ENCODE measurements around the gene IFNGR2. TPM values are rescaled to one million over a fixed set of nuclear protein-coding genes. Genes with fewer than 3 reads are reported as not detected.

Gene IFNGR2
- total and polyA plus RNA-seq, 2 of the 13 experiments (the other 11 are each of a cell fraction or from before 2014, with no cell fraction given) = 61.3 to 117 TPM

- TF ChIP-seq ATM (IDR thresholded peaks at IDR 0.05; ENCODE audit: borderline replicate concordance) = no peak
- TF ChIP-seq SP5 (CRISPR knock-in tag; IDR thresholded peaks at IDR 0.05; ENCODE audit: borderline replicate concordance, low read depth) = no peak
- no peak for TF ChIP-seq ETS1 (CRISPR knock-in tag; IDR thresholded peaks at IDR 0.05)
- TF ChIP-seq ZNF17 (CRISPR knock-in tag; IDR thresholded peaks at IDR 0.05) = no peak
- no peak for TF ChIP-seq HOXA3 (CRISPR knock-in tag; IDR thresholded peaks at IDR 0.05)
- no peak for TF ChIP-seq WIZ (CRISPR knock-in tag; IDR thresholded peaks at IDR 0.05)
- no peak for TF ChIP-seq ZNF598 (CRISPR knock-in tag; IDR thresholded peaks at IDR 0.05; ENCODE audit: borderline replicate concordance)
- TF ChIP-seq CREB3 (CRISPR knock-in tag; IDR thresholded peaks at IDR 0.05) = no peak
- no peak for TF ChIP-seq ELK4 (CRISPR knock-in tag; IDR thresholded peaks at IDR 0.05; ENCODE audit: borderline replicate concordance)
- TF ChIP-seq GFI1 (CRISPR knock-in tag; IDR thresholded peaks at IDR 0.05; ENCODE audit: borderline replicate concordance) = no peak
- peak; percentile 40 for TF ChIP-seq RBM39 (IDR thresholded peaks at IDR 0.05; ENCODE audit: low read depth, low read length, poor library complexity, severe bottlenecking)
- TF ChIP-seq ZNF790 (CRISPR knock-in tag; IDR thresholded peaks at IDR 0.05; ENCODE audit: borderline replicate concordance) = no peak
- 0 out of 2 replicates have a peak, but pooled peaks have one; percentile 14 for TF ChIP-seq ARHGAP35 (CRISPR knock-in tag; IDR thresholded peaks at IDR 0.05; ENCODE audit: borderline replicate concordance)
- no peak for TF ChIP-seq E2F5 (CRISPR knock-in tag; conservative IDR thresholded peaks at IDR 0.05)
- no peak for TF ChIP-seq ZNF747 (CRISPR knock-in tag; IDR thresholded peaks at IDR 0.05; ENCODE audit: borderline replicate concordance)
- TF ChIP-seq PCBP2 (optimal IDR thresholded peaks at IDR 0.05; ENCODE audit: low read depth, low read length, poor library complexity, severe bottlenecking) = no peak
- no peak for TF ChIP-seq KDM5B (CRISPR knock-in tag; IDR thresholded peaks at IDR 0.05; ENCODE audit: borderline replicate concordance)
- TF ChIP-seq ARNT (IDR thresholded peaks at IDR 0.05) = no peak
- no peak for TF ChIP-seq SYNCRIP (IDR thresholded peaks at IDR 0.05; ENCODE audit: insufficient read depth, low read depth, low read length)
- TF ChIP-seq ZBTB14 (CRISPR knock-in tag; IDR thresholded peaks at IDR 0.05) = no peak
- no peak for TF ChIP-seq PRMT3 (CRISPR knock-in tag; IDR thresholded peaks at IDR 0.05; ENCODE audit: borderline replicate concordance, low read depth)
- TF ChIP-seq ADNP (CRISPR knock-in tag; IDR thresholded peaks at IDR 0.05) = no peak
- TF ChIP-seq ZNF343 (CRISPR knock-in tag; IDR thresholded peaks at IDR 0.05) = no peak; the same call in 1 of the 2 replicates
Measured at GRCh38 chr21:33403786-33404585, 773 bp downstream of the IFNGR2 start (continued).

All from HepG2 (cell line).